Esophagus muscularis mucosa (tissue), 4 donors: Measurements from ENCODE around the gene STUM. TPM values are rescaled to one million over a fixed set of nuclear protein-coding genes. Genes with fewer than 3 reads are reported as not detected.

Source experiments
- DNase-seq: peaks from one replicate; pipeline ENCODE4 v3.0.0-alpha.2; 2017; ENCODE audit errors: extremely low spot score
- H3K27ac ChIP-seq, 4 donors: fragments of 200-600 bp; sonication (generic); replicated peaks in 1 of 4; 1 replicate in 3 of 4; 2 replicates in 1 of 4; pipeline ENCODE4 v1.5.1; 2016 to 2019; ENCODE audit warnings: mild to moderate bottlenecking in 1 of 4
- H3K27me3 ChIP-seq, 4 donors: fragments of 200-600 bp; sonication (generic); one replicate each; pipeline versions ENCODE4 v1.5.1 to v1.6.0; 2016 to 2019
- H3K36me3 ChIP-seq, 4 donors: fragments of 200-600 bp; sonication (generic); one replicate each; pipeline ENCODE4 v1.5.1; 2016 to 2019
- H3K4me1 ChIP-seq, 4 donors: fragments of 200-600 bp; sonication (generic); one replicate each; pipeline ENCODE4 v1.5.1; 2016 to 2019
- H3K4me3 ChIP-seq, 4 donors: fragments of 200-600 bp; sonication (generic); 1 replicate in 2 of 4; 2 replicates in 2 of 4; pipeline ENCODE4 v1.5.1; 2016 to 2019; ENCODE audit warnings: mild to moderate bottlenecking in 4 of 4, moderate library complexity in 1 of 4
- H3K9me3 ChIP-seq, 4 donors: fragments of 200-600 bp; sonication (generic); 1 replicate in 3 of 4; 2 replicates in 1 of 4; pipeline ENCODE4 v1.5.1; 2016 to 2019
- CTCF ChIP-seq, 3 experiments: fragments of 200-600 bp in 2 of 3; fragments of 450-650 bp in 1 of 3; sonication (generic) in 2 of 3; IDR thresholded peaks; one replicate each; pipeline ENCODE4 v1.5.1; 2017 to 2019; ENCODE audit warnings: antibody characterized with exemption in 3 of 3, mild to moderate bottlenecking in 2 of 3, moderate library complexity in 1 of 3
- EP300 ChIP-seq: sonication (generic); formaldehyde crosslinking; IDR thresholded peaks from one replicate; pipeline ENCODE4 v1.6.1; 2017; ENCODE audit warnings: antibody characterized with exemption
- POLR2A ChIP-seq: fragments of 450-650 bp; IDR thresholded peaks from one replicate; pipeline ENCODE4 v1.6.1; 2017; ENCODE audit warnings: antibody characterized with exemption, moderate library complexity, mild to moderate bottlenecking, low read depth
- POLR2AphosphoS5 ChIP-seq, 2 donors: sonication (generic); formaldehyde crosslinking; IDR thresholded peaks; one replicate each; pipeline ENCODE4 v1.6.1; 2017; ENCODE audit warnings: antibody characterized with exemption in 2 of 2
- WGBS: methylation state at CpG from one replicate; pipeline ENCODE4 v1.1.5; 2018; 5-methylcytosine and 5-hydroxymethylcytosine counted together
- intact Hi-C: fragments of 100-400 bp; cut with DNase I; formaldehyde crosslinking; loops from one replicate; pipeline ENCODE4 v1.15.1; 2023
- total RNA-seq, 4 donors: library from RNA; depleted of rRNA; stranded (reverse); fragments of >200 nt; gene quantifications; one replicate each; pipeline versions ENCODE4 v1.1.0 to v1.2.1, GENCODE V29; 2016

The STUM gene
- total RNA-seq, 4 donors from 2014 or later: 3.1 to 7.6 (median 6.3) TPM

GRCh38 chr1:226562989-226563388 lies 14.4 kb downstream of the STUM start:
- H3K4me3 ChIP-seq: no peak overlapping the region
- peaks cover 6 to 46% (median 43%) of the 10 kb centered on the region in 4 donors for H3K4me1 ChIP-seq
- intact Hi-C loops: no loop called here
- H3K9me3 ChIP-seq: no peaks in the 10 kb centered on the region
- no peak for DNase-seq
- H3K27me3 ChIP-seq: no peaks in the 10 kb centered on the region
- H3K36me3 ChIP-seq: no peaks in the 10 kb centered on the region
- TF ChIP-seq EP300 (no peak), POLR2AphosphoS5 (IDR thresholded peaks at IDR 0.05) (no peak), POLR2A (no peak), CTCF (IDR thresholded peaks at IDR 0.05) (no peak)
- peak overlapping the region; percentile 57 to 81 (median 60) for H3K27ac ChIP-seq
- WGBS: 49% methylated on average over 2 of the region's 2 CpGs

- Histone ChIP-seq H3K4me3 (no peak overlapping the region), H3K9me3 (no peaks in the 10 kb centered on the region), H3K36me3 (no peaks in the 10 kb centered on the region), H3K4me1 (peaks cover 12 to 53% (median 45%) of the 10 kb centered on the region in 4 donors), H3K27me3 (no peaks in the 10 kb centered on the region), H3K27ac (peak overlapping the region; percentile 57 to 81 (median 60))
- intact Hi-C loops: no loop called here
- TF ChIP-seq EP300 (no peak), POLR2AphosphoS5 (IDR thresholded peaks at IDR 0.05) (peak; percentile 27 to 58)
- 74% methylated on average over 5 of the region's 6 CpGs for WGBS
- no peak for DNase-seq
Observed at GRCh38 chr1:226563666-226564065, 15.1 kb downstream of the STUM start.

- no peaks in the 10 kb centered on the region for H3K9me3 ChIP-seq
- no peaks in the 10 kb centered on the region for H3K27me3 ChIP-seq
- TF ChIP-seq CTCF (IDR thresholded peaks at IDR 0.05) (no peak), POLR2AphosphoS5 (IDR thresholded peaks at IDR 0.05) (no peak), POLR2A (no peak), EP300 (no peak)
- H3K27ac ChIP-seq: peak overlapping the region; percentile 24 to 81 (median 46)
- 91% methylated on average over 8 of the region's 8 CpGs for WGBS
- intact Hi-C loops: no loop called here
- no peak overlapping the region for H3K4me3 ChIP-seq
- H3K4me1 ChIP-seq: peaks cover 16 to 71% (median 63%) of the 10 kb centered on the region in 4 donors
- H3K36me3 ChIP-seq: no peaks in the 10 kb centered on the region
- no peak for DNase-seq
Observed at GRCh38 chr1:226565476-226565875, 16.9 kb downstream of the STUM start.

- Histone ChIP-seq H3K36me3 (no peaks in the 10 kb centered on the region), H3K4me1 (peaks cover 16 to 77% (median 65%) of the 10 kb centered on the region in 4 donors), H3K4me3 (no peak overlapping the region), H3K27me3 (no peaks in the 10 kb centered on the region), H3K9me3 (no peaks in the 10 kb centered on the region), H3K27ac (peak overlapping the region; percentile 77 to 81 (median 78))
- TF ChIP-seq CTCF (IDR thresholded peaks at IDR 0.05): no peak
- no peak for TF ChIP-seq POLR2AphosphoS5 (IDR thresholded peaks at IDR 0.05)
- TF ChIP-seq EP300: no peak
- WGBS: 83% methylated on average over 1 of the region's 1 CpG
- DNase-seq: no peak
- intact Hi-C loops: no loop called here
Observed at GRCh38 chr1:226566234-226566633, 17.7 kb downstream of the STUM start.

GRCh38 chr1:226566760-226567159 lies 18.2 kb downstream of the STUM start:
- peaks cover 16 to 77% (median 65%) of the 10 kb centered on the region in 4 donors for H3K4me1 ChIP-seq
- intact Hi-C loops: no loop called here
- no peak for DNase-seq
- H3K27ac ChIP-seq: peak overlapping the region; percentile 77 to 81 (median 78)
- H3K4me3 ChIP-seq: no peak overlapping the region
- H3K9me3 ChIP-seq: no peaks in the 10 kb centered on the region
- TF ChIP-seq CTCF (IDR thresholded peaks at IDR 0.05) (no peak), POLR2AphosphoS5 (IDR thresholded peaks at IDR 0.05) (no peak), POLR2A (no peak), EP300 (peak; percentile 30)
- WGBS: 93% methylated on average over 3 of the region's 3 CpGs
- no peaks in the 10 kb centered on the region for H3K27me3 ChIP-seq
- no peaks in the 10 kb centered on the region for H3K36me3 ChIP-seq
